ENCODE data around the gene ELAVL1.
"Not testable (repeated sequence)": the region's sequence is repeated elsewhere in the genome, so short reads cannot be mapped to it uniquely, and the experiment has no call there.

Gene ELAVL1

DNA sequence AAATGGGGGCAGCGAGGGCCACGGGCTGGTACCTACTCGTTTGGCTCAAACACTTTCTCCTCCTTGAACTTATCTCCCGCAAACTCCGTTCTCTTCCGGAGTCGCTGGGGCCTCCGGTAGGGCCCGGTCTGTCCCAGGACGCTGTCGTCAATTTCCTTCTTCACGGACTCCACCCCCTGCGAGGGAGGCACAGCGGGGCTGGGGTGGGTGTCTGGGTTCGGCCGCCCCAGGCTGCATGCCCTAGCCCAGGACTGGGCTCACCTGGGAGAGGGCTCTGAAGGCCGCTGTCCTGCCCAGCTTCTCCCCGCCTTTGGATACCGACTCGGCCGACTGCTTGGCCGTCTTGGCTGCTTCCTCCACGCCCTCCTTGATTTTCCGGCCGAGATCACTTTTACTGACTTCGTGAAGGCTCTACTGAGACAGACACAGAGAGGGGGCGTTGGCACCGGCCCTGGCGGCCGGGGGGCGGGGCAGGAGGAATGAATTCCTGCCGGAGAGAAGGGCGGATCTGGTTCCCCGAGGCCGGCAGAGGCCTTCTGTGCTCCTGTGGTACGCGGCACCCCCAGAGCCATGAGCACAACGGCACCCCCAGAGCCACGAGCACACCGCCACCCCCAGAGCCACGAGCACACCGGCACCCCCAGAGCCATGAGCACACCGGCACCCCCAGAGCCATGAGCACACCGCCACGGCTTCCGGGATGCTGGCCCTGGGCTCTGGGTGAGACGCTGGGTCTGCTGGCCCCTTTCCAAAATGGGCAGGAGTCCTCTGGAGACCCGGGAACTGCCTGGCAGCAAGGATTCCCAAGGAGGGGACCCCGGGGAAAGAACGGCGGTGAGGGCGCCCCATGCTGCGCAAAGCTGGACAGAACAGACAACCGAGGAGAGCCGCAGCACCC is 71.4 kb downstream of the ELAVL1 start:
- no peak for DNase-seq (ENCODE audit: low read depth)

DNA sequence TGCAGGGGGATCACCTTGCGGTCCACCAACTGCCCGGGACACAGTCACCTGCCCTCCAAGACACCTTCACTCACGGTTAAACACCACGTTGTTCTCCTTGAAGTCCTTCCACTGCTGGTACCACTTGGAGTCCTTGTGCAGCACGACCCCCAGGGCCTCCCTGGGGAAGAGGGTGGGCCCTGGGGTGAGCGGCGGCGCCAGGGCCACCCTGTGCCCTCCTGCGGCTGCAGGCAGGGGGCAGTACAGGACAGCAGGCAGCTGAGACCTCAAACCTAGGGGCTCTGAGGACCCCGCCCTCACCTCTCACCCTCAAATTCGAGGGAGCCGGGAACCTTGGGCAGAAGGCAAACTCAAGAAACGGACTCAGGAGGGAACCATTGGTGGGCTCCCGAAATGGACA is 72.0 kb downstream of the ELAVL1 start:
- no peak for DNase-seq (ENCODE audit: low read depth)

DNA sequence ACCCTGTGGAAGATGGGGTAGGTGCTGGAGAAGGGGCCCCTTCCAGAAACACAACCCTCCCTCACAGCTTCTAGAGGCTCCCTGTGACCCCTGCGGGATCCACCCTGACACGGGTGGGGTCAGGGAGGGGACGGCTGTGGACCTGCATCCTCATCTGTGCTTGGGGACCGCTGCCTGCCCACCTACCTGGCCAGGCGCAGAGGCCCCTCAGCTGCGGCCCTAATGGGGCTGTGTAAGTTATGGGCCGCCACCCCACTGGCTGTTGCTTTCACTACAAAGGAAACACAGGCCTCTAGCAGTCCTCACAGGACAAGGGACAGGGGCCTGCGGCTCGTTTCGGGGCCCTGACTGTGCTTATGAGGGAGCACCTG is 72.5 kb downstream of the ELAVL1 start:
- DNase-seq (ENCODE audit: low read depth), result no peak

DNA sequence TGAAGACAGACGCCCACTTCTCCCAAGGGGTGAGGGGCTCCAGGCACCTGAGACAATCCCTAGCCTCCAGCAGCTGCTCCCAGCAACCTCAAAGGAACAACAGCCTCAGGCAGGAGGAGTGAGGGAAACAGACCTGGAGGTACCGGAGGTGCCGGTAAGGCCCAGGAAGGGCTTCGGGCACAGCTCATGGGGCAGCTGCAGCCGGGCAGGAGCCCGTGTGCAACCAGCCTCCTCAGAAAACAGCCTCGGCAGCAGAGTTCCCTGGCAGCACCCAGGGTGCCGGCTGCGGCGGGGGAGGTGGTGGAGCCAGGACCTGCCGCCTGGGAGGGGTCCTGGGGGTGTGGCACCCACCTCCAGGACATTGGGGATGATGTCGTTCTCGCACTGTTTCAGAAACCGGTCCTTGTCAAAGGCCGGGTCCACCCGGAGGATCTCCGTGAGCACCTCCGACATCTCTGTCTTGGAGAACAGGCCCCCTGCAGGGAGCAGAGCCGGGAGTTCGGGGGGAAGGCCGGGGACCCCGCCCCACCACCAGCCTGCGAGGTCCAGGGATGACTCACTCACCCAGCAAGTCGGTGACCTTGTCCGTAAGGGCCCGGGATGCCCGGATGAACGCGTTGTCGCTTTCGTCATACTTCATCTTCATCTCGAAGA is 73.0 kb downstream of the ELAVL1 start:
- no peak for DNase-seq (ENCODE audit: low read depth)

DNA sequence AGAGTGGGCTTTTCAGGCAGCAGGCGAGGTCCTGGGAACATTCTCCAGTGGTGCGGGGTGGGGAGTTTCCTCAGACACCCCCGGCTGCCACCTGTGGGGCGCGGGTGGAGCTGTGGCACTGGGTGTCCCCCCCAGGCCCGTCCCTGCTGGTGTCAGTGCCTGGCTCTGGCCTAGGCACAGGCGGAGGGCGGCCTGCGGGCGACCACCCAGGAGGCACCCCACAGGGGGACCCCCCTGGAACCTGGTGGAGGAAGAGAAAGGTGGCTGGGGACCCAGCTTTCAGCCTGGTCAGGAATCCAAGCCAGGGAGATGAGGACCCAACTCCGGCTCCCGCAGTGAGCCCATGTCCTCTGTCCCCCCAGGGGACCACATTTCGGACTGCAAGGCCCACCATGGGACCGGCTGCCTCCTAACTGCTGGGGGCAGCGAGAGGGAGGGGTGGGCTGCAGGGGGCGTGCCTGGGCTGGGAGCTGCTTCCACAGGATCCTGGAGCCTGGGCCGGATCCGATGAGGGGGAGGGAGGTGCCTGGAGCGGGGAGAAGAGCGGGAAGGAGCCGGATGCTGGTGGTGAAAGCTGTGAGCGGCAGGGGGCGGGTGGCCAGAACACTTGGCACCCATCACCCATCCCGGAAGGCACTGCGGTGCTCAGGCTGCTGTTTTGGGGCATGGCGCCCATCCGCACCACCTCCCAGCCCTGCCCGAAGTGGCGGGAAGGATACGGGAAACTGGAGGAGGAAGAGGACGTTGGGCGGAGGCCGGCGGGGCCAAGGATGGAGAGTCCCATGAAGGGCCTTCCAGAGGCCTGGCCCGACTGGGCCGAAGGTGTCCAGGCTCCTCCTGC is 74.0 kb downstream of the ELAVL1 start:
- DNase-seq (ENCODE audit: low read depth), result no peak

DNA sequence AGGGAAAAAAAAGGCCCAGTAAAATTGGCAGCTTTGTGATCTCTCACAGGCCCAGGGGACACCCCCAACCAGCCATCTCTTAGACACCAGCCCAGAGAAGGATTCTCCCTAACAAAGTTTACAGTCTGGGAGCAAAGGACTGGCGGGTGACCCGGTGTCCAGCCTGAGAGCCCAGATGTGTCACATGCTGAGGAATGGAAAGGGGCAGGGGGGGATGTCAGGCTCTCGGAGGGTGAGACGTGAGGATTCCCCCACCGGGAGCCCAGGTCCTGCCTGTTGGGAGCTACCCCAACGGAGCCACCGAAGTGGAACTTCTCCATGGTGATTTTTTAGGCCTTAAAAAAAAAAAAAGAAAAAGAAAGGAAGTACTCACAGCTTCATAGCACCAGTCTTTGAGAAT is 74.7 kb downstream of the ELAVL1 start:
- DNase-seq (ENCODE audit: low read depth), result no peak

DNA sequence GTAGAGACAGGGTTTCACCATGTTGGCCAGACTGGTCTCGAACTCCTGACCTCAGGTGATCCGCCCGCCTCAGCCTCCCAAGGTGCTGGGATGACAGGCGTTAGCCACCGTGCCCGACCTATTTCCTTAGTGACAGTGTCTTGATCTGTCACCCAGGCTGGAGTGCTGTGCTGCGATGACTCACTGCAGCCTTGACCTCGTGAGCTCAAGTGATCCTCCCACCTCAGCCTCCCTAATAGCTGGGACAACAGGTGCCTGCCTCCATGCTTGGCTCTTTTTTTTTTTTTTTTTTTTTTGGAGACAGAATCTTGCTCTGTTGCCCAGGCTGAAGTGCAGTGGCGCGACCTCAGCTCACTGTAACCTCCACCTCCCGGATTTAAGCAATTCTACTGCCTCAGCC is 75.4 kb downstream of the ELAVL1 start:
- DNase-seq (ENCODE audit: low read depth), result not testable (repeated sequence)

DNA sequence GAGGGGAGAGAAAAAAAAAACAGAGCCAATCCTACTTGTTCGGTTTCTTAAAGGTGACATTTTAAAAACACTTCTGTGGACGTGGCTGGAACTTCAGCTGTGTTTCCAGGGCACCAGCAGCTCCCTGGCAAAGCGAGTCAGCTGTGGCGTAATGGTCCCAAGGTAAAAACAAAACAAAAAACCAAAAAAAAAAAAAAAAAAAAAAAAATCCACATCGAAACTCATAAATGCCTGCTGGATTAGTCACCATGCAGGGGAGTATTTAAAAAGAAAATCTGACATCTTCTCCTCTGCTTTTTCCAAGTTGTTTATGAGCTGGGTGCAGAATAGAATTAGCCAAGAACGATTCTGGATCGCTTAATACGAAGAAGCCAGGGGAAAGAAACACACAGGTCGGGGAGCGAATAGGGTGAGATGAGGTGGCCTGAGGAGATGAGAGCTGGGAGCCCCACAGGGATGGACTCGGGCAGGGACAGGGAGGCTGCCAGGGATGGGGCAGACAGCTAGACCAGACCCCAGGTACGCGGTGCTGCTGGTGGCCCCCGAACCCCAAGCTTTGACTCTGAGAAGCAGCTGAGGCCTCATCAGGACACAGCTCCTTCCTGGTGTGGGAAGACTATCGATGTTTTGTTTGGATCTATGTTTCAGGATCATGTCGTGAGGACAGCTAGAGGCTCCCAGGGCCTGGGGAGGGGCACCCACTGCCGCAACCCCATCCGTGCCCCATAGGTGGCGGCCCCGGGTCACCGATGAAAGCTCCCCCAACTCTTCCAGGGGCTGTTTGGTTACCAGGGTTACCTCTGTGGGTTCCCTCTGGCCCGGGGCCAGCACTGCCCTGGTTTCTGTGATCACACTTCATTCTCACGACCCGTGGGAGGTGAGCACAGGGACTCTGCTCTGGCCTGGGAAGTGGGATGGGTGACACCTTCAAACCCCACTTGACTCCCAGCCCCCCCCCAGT is 76.4 kb downstream of the ELAVL1 start:
- DNase-seq (ENCODE audit: low read depth), result peak; percentile 70

DNA sequence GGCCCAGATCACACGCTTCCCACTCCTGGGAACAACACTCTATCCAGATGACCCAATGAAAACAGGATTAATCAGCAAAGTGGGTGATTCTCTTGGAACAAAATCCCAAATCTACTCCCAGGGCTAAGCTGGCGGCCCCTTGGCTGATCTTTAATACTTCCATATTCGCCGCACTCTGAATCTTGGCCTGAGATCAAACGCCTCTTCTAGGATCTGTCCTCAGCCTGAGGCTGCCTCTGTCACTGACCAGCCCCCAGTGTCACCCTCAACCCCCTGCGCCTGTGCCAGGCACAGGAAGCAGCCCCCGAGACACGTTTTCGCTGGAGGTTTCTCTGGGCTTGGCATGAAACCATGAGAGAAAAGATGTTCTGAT is 77.1 kb downstream of the ELAVL1 start:
- DNase-seq (ENCODE audit: low read depth), result no peak

DNA sequence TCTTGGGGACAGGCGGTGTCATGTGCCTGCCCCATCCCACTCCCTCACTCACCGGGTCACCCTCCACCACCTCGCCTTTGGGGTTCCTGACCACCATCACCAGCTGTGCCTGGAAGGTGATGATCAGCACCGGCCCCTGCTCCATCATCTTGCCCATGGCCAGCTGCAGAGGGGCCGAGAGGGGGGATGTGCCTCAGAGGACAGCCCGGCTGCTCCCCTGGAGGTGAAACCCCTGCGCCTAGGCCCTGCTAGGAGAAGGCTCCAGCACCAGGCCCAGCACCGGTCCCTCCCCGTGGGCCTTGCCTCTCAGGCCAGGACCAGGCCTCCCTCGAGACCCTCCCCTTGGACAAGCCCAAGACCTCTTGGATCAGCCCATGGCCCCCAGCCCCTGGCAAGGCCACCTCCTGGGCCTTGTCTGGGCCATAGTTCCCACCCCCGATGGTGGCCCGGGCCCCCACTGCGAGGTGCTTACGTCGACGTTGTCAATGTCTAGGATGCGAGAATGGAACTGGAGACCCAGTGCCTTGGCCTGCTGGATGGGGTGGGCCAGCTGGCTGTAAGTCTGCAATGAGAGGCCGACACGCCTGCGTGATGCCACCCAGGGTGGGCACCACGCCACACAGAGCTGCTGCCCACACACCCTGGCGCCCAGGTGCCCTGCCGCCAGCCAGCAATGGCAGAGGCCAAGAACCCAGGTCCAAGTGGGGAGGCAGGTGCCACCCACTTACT is 77.7 kb downstream of the ELAVL1 start:
- no peak for DNase-seq (ENCODE audit: low read depth)

DNA sequence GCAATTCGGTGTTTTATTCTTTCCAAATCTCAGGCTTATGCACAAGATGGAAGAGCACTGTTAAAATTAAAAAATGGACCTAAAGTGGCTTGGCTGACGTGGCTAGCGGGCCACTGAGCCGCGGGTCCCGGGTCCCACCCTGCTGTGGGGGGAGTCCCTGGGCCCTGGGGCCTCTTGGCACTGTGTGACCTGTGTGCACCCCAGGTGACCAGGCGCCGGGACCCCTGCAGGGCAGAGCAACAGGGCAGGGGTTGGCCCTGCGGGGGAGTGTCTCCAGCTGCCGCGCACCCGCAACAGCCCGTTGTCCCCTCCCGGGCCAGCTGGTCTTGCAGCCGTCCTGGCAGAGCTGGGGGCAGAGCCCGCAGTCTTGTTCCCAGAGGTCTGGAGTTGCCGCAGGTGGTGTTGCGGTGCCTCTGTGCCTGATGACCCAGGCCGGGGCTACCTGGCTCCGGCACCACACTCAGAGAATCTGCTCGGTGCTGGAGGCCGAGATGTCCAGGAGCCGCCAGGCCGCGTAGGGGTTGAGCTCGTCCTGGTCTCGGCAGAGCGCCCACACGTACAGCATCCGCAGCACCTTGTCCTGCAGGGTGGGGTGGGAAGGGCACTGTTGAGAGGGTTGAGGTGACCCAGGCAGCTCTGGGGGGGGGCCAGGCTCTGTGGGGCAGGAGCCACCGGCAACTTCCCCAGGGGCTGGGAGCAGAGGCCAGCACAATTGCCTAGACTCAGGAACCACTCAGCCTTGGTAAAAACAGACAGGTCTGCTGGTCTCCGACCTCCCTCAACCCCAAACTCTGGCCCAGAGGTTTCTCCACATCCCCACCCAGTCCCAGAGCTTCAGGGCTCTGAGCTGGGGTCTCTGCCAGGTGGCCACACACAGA is 78.5 kb downstream of the ELAVL1 start:
- DNase-seq (ENCODE audit: low read depth), result no peak

DNA sequence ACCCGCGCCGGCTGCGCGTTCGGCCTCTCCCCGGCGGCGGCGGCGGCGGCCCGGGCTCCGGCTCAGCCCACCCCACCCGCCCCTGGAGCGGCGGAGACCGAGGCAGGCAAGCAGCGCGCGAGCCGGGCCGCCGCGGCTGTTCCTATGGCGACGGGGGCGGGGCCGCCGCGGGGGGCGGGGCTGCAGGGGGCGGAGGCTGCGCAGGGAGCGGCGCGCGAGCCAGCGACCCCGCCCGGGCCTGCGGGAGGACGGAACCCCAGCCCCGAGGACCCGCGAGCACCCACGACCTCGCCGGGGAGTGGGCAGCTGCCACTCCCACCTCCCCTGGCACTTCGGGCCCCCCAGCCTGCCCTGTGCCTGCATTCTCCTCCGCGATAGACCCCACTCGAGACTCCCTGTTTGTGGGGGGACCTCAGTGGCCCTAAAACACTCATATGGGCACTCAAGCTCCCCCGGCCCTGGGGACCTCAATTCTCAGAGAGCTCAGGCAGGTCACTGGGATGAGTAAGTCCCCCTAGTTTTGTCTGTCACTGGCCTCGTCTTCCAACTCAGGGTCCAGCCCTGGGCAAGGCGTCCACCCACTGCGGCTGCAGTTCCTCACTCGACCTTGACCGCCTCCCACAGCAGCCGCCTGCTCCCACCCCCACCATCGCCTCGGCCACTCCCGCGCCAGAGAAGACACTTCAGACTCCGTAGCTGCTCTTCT is 79.3 kb downstream of the ELAVL1 start, which contains the start of gene CTXN1:
Gene CTXN1 (minus strand): TSS at position 115 of the 706 bp plus-strand sequence. CDS start 597 bp downstream, outside the sequence.
- DNase-seq (ENCODE audit: low read depth), result peak; percentile 76

DNA sequence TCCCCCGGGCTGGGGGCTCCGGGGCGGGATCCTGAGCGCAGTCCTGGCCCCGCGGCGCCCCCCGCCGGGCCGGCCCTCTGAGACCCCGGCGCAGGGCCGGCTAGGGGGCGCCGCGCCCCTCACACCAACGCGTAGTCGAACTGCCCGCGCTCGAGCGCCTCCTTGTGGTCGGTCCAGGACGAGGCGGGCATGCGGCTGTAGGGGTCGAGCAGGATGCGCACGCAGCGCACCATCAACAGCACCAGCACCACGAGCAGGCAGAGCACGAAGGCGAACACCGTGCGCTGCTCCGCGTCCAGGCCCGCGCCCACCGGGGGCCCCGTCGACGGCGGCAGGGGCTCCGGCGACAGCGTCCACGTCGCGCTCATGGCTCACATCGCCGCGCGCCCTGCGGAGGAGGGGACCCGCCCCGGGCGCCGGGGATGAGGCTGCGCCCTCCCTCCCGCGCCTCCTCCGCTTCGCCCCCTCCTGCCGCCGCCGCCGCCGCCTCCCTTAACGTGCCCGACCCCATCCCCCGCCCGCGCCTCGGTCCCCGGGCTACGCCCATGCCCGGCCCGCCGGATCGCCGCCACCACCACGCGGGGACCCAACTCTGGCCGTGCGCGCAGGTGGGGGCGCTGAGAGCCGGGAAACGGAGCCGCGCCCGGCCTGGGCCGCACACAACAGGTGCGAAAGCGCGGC is 80.1 kb downstream of the ELAVL1 start:
- DNase-seq (ENCODE audit: low read depth), result peak; percentile 68

DNA sequence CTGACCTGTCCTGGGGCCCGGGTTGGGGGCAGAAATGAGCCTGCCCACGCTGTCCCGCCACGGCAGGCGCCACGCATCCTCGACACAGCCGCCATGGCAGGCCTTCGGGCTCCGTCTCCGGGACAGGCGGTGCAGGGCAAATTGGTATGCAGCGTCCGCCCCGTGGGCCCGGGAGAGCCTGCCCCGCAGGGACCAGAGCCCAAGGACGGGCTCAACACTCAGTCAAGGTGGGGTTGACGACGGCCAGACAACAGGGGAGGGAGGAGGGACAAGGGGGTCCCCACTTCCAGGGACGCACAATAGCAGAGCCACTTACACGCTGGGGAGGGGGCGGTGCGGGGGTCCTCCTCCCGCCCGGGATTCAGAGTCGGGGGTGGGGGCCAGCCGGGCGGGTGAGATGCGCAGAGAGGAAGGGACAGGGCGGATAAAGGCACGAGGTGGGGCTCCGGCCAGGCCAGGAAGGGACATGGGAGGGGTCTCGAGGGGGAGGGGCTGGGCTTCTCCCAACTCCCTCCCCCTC is 80.7 kb downstream of the ELAVL1 start:
- no peak for DNase-seq (ENCODE audit: low read depth)

DNA sequence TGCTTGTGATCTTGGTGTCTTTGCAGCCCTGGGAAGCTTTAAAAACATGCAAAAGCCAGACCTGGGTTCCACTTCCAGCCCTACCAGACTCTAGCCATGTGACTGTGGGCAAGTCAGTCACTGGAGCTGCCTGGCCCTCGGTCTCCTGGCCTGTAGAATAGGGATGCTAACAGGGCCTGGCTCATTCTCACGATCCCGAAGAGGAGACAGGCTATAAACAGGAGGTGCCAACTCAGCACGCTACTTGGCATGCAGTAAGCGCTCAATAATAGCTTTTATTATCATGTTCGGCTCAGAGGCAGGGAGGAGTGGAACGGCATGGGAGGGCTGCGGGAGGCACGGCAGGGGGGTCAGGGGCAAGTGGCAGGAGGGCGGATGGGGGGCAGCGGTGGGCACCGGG is 81.2 kb downstream of the ELAVL1 start:
- DNase-seq (ENCODE audit: low read depth), result no peak

DNA sequence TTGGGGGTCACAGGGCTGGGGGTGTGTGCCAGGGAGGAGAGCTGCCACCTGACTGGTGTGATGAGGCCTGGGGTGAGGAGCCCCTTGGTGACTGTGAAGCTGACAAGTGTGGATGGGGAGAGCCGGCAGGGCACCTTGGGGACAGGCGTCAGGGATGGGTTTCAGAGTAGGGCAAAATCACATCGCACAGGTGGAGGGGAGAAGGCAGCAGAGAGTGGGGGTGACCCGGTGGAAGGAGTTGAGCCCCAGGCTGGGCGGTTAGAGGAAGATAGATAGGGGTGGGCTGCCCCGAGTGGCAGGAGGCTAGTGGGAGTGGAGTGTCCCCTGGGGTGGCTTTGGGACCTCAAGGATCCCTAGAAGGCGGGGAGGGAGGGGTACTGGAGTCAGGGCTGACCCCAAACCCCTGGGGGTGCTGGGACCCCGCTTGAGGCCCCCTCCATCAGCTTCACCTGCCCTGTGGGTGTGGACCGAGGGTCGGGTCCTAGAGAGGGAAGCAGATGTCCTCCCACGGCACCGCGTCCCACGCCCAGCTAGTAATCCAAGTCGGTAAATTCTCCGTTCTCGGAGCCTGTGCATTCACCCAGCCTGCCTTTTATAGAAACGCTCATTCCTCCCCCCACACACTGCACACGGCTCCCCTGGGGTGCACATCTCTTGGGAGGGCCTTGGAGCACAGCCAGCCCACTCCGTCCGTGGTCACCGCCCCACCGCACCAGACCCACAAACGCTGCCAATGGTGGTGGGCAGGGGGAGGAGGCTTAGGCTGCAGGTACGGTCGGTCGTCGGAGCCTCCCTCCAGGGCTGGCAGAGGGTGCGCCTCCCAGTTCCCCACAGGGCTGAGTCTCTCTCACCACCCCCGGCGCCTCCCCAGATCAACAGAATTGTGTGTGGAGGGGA is 81.9 kb downstream of the ELAVL1 start:
- DNase-seq (ENCODE audit: low read depth), result no peak

DNA sequence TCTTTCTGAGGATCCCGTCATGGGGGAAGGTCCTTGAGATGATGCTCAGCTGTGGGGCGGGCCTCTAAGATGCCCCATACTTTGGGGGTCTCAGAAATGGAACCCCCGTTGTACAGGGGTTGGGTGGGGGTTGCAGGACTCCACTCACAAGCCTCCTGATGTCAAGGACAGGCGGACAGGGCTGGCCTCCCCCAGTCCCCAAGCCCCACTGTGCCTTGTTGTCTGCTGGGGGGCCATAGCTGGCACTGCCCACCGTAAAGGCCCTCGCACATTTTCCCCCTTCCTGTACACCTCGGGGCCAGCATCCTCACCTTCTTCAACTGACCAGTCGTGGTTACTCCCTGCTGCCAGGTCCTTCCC is 82.6 kb downstream of the ELAVL1 start:
- DNase-seq (ENCODE audit: low read depth), result no peak
